ENCODE measurements around the gene BCLAF1. TPM values are rescaled to one million over a fixed set of nuclear protein-coding genes. Genes with fewer than 3 reads are reported as not detected.

Gene BCLAF1
- total RNA-seq, 4 donors from 2014 or later: 88.7 to 495 (median 174) TPM

GRCh38 chr6:136210398-136211165, 79.1 kb downstream of the BCLAF1 start:
- Histone ChIP-seq H3K4me1 (no peaks in the 10 kb centered on the region), H3K9me3 (no peaks in the 10 kb centered on the region), H3K27ac (no peak overlapping the region), H3K27me3 (no peaks in the 10 kb centered on the region), H3K36me3 (no peaks in the 10 kb centered on the region), H3K4me3 (no peak overlapping the region)
- DNase-seq: no peak
- 83 to 87% methylated on average over 9 to 13 of the region's 13 CpGs for WGBS, 2 donors (ENCODE audit: low coverage in 1 of 2)
- no peak for TF ChIP-seq POLR2A (IDR thresholded peaks at IDR 0.05)
- no peak for TF ChIP-seq EP300 (IDR thresholded peaks at IDR 0.05; ENCODE audit: low read depth)
- no peak for TF ChIP-seq POLR2AphosphoS5 (IDR thresholded peaks at IDR 0.05)
- no peak for TF ChIP-seq CTCF (IDR thresholded peaks at IDR 0.05)
- intact Hi-C loops (cut with DNase I; ENCODE audit: low total_unique reads): no loop called here
- in situ Hi-C loops (cut with MboI; ENCODE audit: low pct_ligation_motif_present in 1 of 4, low pct_unique_long_range_greater_than_20kb in 1 of 4, low sequenced_read_pairs in 3 of 4): loop anchor here in 1 of 4 donors (25.0 kb wide), 1 partner anchor 673 kb away; no protein-coding TSS in a partner anchor

GRCh38 chr6:136209496-136209895, 80.2 kb downstream of the BCLAF1 start:
- DNase-seq: no peak
- Histone ChIP-seq H3K4me1 (no peaks in the 10 kb centered on the region), H3K27ac (no peak overlapping the region), H3K9me3 (no peaks in the 10 kb centered on the region), H3K36me3 (no peaks in the 10 kb centered on the region), H3K4me3 (no peak overlapping the region), H3K27me3 (no peaks in the 10 kb centered on the region)
- 89 to 100% methylated on average over 1 to 2 of the region's 2 CpGs for WGBS, 2 donors (ENCODE audit: low coverage in 1 of 2)
- in situ Hi-C loops (cut with MboI; ENCODE audit: low pct_ligation_motif_present in 1 of 4, low pct_unique_long_range_greater_than_20kb in 1 of 4, low sequenced_read_pairs in 3 of 4) (loop anchor here in 1 of 4 donors (25.0 kb wide), 1 partner anchor 672 kb away; no protein-coding TSS in a partner anchor), intact Hi-C loops (cut with DNase I; ENCODE audit: low total_unique reads) (loop anchor here (5.0 kb wide), 1 partner anchor 547 kb away; no protein-coding TSS in a partner anchor)
- no peak for TF ChIP-seq POLR2AphosphoS5 (IDR thresholded peaks at IDR 0.05)
- no peak for TF ChIP-seq POLR2A (IDR thresholded peaks at IDR 0.05)
- no peak for TF ChIP-seq CTCF (IDR thresholded peaks at IDR 0.05)
- TF ChIP-seq EP300 (IDR thresholded peaks at IDR 0.05; ENCODE audit: low read depth): no peak

GRCh38 chr6:136208783-136209182, 80.9 kb downstream of the BCLAF1 start:
- TF ChIP-seq POLR2A (IDR thresholded peaks at IDR 0.05) (no peak), CTCF (IDR thresholded peaks at IDR 0.05) (no peak), EP300 (IDR thresholded peaks at IDR 0.05; ENCODE audit: low read depth) (no peak), POLR2AphosphoS5 (IDR thresholded peaks at IDR 0.05) (no peak)
- intact Hi-C loops (cut with DNase I; ENCODE audit: low total_unique reads): loop anchor here (5.0 kb wide), 1 partner anchor 546 kb away; no protein-coding TSS in a partner anchor
- Histone ChIP-seq H3K4me3 (no peak overlapping the region), H3K36me3 (no peaks in the 10 kb centered on the region), H3K9me3 (no peaks in the 10 kb centered on the region), H3K27ac (no peak overlapping the region), H3K27me3 (no peaks in the 10 kb centered on the region), H3K4me1 (no peaks in the 10 kb centered on the region)
- 92 to 93% methylated on average over 4 of the region's 4 CpGs for WGBS, 2 donors (ENCODE audit: low coverage in 1 of 2)
- no peak for DNase-seq
- in situ Hi-C loops (cut with MboI; ENCODE audit: low pct_ligation_motif_present in 1 of 4, low pct_unique_long_range_greater_than_20kb in 1 of 4, low sequenced_read_pairs in 3 of 4): loop anchor here in 1 of 4 donors (25.0 kb wide), 1 partner anchor 671 kb away; no protein-coding TSS in a partner anchor

Small RNA genes within 50 kb of the gene (small RNA-seq; reads per million reads assigned to genes)
- gene AL023284.1: 0 reads per million in 4 donors

Other genes with a start within 250 kb of the BCLAF1 start
- gene MTFR2, start 39.5 kb downstream of the BCLAF1 start, total RNA-seq: 1 to 10 TPM in 2 of 4 donors, under 1 TPM in 1, not detected in 1; 0.68 to 5.8 (median 1.4) TPM